Activated CD8-positive, alpha-beta memory T cell treated with anti-CD3 and anti-CD28 coated beads for 1 hour (primary cell): ENCODE measurements around the gene OLFM1.

ENCODE experiments used
- DNase-seq, 2 donors: peaks; one replicate each; pipeline ENCODE4 v3.0.0-alpha.2; 2020; ENCODE audit warnings: low read depth in 1 of 2; ENCODE audit errors: extremely low read depth in 1 of 2

OLFM1 gene

GRCh38 chr9:135167849-135168655 lies 80.6 kb downstream of the OLFM1 start:
- DNase-seq = no peak

- no peak for DNase-seq
Measured at GRCh38 chr9:135169709-135170226, 82.3 kb downstream of the OLFM1 start.

GRCh38 chr9:135170535-135170934 lies 83.1 kb downstream of the OLFM1 start:
- DNase-seq = no peak
